C4-2B (cell line): ENCODE data around the gene WBP2.

Source experiments
- H3K27ac ChIP-seq: fragments of 450-650 bp; 2 replicates; pipeline ENCODE4 v1.5.1; 2017
- CTCF ChIP-seq: fragments of 450-650 bp; conservative IDR thresholded peaks from 2 replicates; pipeline ENCODE4 v1.5.1; 2017; ENCODE audit warnings: mild to moderate bottlenecking
- ZFX ChIP-seq: fragments of 450-650 bp; IDR thresholded peaks from 2 replicates; pipeline ENCODE4 v1.6.1; 2017

Gene WBP2

GRCh38 chr17:75843577-75844529 lies 11.3 kb downstream of the WBP2 start, which contains the start of gene UNC13D:
UNC13D (minus strand) TSS chr17:75844404; CDS start chr17:75844337, 67 bp downstream.
- peak within 1 kb of the TSS; percentile 37 for H3K27ac ChIP-seq
- TF ChIP-seq CTCF (no peak), ZFX (no peak)

DNA sequence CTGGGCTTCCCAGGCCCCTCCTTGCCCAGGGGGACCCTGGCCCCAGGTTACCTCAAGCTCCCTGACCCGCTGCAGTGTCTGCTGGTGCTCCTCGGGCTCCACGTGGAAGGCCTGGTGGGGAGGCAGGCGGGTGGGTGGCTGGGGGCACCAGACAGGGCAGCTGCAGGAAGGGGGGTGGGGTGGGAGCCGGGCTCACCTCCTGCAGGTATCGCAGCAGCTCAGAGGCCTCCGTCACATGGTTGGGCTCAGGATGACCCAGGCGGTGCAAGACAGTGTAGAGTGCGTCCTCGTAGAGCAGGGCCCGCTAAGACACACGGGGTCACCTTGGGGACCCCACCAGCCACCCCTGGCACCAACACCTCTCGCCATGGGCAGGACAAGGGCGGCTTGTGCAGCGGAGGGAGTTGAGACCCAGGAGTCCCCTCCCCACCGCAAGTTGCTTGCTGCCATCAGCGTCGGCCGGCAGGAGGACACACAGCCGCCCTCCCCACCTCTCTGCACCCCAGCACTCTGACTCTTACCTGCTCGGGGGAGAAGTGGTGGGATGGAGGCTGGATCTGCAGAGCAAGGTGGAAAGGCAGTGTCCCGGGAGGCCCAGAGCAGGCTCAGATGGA lies 12.1 kb downstream of the WBP2 start:
- no peak for TF ChIP-seq ZFX
- no peak for TF ChIP-seq CTCF
- H3K27ac ChIP-seq: no peak overlapping the region

GRCh38 chr17:75842411-75842810 lies 12.7 kb downstream of the WBP2 start:
- TF ChIP-seq ZFX: no peak
- no peak for TF ChIP-seq CTCF
- H3K27ac ChIP-seq: no peak overlapping the region

DNA sequence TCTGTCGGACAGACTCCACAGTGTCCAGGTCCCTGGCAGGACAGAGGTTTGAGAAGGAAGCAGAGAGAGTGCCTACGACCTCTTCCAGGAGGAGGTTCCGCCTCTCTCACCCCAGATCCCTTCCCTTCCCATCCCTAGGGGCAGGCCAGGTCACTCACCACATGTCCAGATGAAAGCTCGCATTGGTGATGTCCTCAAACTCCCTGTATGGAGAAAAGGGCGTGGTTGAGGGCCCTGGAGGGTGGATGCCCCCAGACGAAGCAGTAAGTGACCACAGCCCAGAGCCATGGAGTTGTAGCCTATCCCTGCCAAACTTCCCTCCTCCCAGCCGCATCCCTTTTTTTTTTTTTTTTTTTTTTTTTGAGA lies 14.4 kb downstream of the WBP2 start:
- H3K27ac ChIP-seq: no peak overlapping the region
- TF ChIP-seq CTCF (no peak), ZFX (no peak)

- no peak overlapping the region for H3K27ac ChIP-seq
- TF ChIP-seq ZFX: no peak
- TF ChIP-seq CTCF: no peak
These were observed 15.0 kb downstream of the WBP2 start for GRCh38 chr17:75839942-75840798.

DNA sequence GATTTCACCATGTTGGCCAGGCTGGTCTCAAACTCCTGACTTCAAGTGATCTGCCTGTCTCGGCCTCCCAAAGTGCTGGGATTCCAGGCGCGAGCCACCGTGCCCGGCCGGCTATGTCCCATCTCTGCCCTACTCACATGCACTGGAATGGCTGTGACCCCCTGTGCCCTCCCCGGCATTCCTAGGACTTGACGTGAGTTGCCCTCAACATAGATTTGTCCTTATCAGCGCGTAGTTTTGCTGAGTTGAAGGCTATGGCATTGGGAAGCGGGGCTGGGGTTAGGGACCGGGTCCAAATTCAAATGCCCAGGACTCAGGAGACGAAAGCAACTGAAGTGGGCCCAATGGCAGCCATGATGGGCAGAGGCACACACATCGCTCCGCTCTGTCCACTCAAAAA lies 16.7 kb downstream of the WBP2 start:
- H3K27ac ChIP-seq: no peak overlapping the region
- no peak for TF ChIP-seq CTCF
- TF ChIP-seq ZFX: no peak
